Mesenchymal stem cell (in vitro differentiated cells and primary cell): ENCODE results near the gene CPT2. TPM values are rescaled to one million over a fixed set of nuclear protein-coding genes. Genes with fewer than 3 reads are reported as not detected.
A peak's percentile ranks its signal among the peaks of the same experiment; 100 is the strongest.

ENCODE experiments used
- DNase-seq: peaks from one replicate; pipeline ENCODE4 v3.0.0-alpha.2; 2013
- H2AFZ ChIP-seq: one replicate; pipeline ENCODE4 v1.6.1; 2013; ENCODE audit warnings: low read depth, mild to moderate bottlenecking, control low read depth, inconsistent platforms, low read length, moderate library complexity
- H2AK5ac ChIP-seq: 2 replicates; pipeline ENCODE4 v1.6.1; 2013; ENCODE audit warnings: low read length, moderate library complexity, mild to moderate bottlenecking, inconsistent platforms; ENCODE audit not compliant: severe bottlenecking
- H2BK120ac ChIP-seq: one replicate; pipeline ENCODE4 v1.6.1; 2013; ENCODE audit warnings: low read depth, mild to moderate bottlenecking, inconsistent platforms, low read length, moderate library complexity
- H2BK12ac ChIP-seq, 2 experiments: one replicate each; pipeline ENCODE4 v1.6.1; 2013; ENCODE audit warnings: inconsistent platforms in 2 of 2, low read length in 2 of 2, mild to moderate bottlenecking in 2 of 2, moderate library complexity in 2 of 2, control low read depth in 1 of 2
- H2BK15ac ChIP-seq: one replicate; pipeline ENCODE4 v1.6.1; 2013; ENCODE audit warnings: mild to moderate bottlenecking, low read depth, inconsistent platforms; ENCODE audit not compliant: poor library complexity, severe bottlenecking
- H2BK5ac ChIP-seq: 2 replicates; pipeline ENCODE4 v1.6.1; 2013; ENCODE audit warnings: low read depth, mild to moderate bottlenecking, low read length, control low read depth, inconsistent platforms; ENCODE audit not compliant: poor library complexity, severe bottlenecking
- H3K14ac ChIP-seq, 2 experiments: one replicate each; pipeline ENCODE4 v1.6.1; 2013; ENCODE audit warnings: inconsistent platforms in 2 of 2, low read length in 2 of 2, control low read depth in 1 of 2, mild to moderate bottlenecking in 1 of 2, moderate library complexity in 1 of 2
- H3K18ac ChIP-seq, 2 experiments: one replicate each; pipeline ENCODE4 v1.6.1; 2013; ENCODE audit warnings: inconsistent platforms in 2 of 2, low read length in 2 of 2, control low read depth in 1 of 2, low read depth in 1 of 2, mild to moderate bottlenecking in 1 of 2
- H3K23ac ChIP-seq, 2 experiments: one replicate each; pipeline ENCODE4 v1.6.1; 2013; ENCODE audit warnings: inconsistent platforms in 2 of 2, low read length in 2 of 2, mild to moderate bottlenecking in 2 of 2, moderate library complexity in 2 of 2, control low read depth in 1 of 2
- H3K27ac ChIP-seq: 2 replicates; pipeline ENCODE4 v1.5.1; 2013; ENCODE audit warnings: mild to moderate bottlenecking, moderate library complexity, low read length, control low read depth, inconsistent platforms; ENCODE audit not compliant: poor library complexity, severe bottlenecking
- H3K27me3 ChIP-seq, 2 experiments: 2 replicates each; pipeline versions ENCODE4 v1.6.1 to v1.7.0; 2013; ENCODE audit warnings: low read length in 2 of 2, mild to moderate bottlenecking in 2 of 2, moderate library complexity in 2 of 2, control low read depth in 1 of 2, inconsistent platforms in 1 of 2; ENCODE audit not compliant: control insufficient read depth in 1 of 2, insufficient read depth in 1 of 2
- H3K36me3 ChIP-seq, 2 experiments: 2 replicates each; pipeline versions ENCODE4 v1.6.1 to v1.7.0; 2013; ENCODE audit warnings: low read length in 2 of 2, control low read depth in 1 of 2, inconsistent platforms in 1 of 2, low read depth in 1 of 2, mild to moderate bottlenecking in 1 of 2; ENCODE audit not compliant: insufficient read depth in 2 of 2, control insufficient read depth in 1 of 2
- H3K4ac ChIP-seq, 2 experiments: one replicate each; pipeline ENCODE4 v1.6.1; 2013; ENCODE audit warnings: inconsistent platforms in 2 of 2, low read length in 2 of 2, mild to moderate bottlenecking in 2 of 2, moderate library complexity in 2 of 2, control low read depth in 1 of 2, low read depth in 1 of 2
- H3K4me1 ChIP-seq: 2 replicates; pipeline ENCODE4 v1.6.1; 2013; ENCODE audit warnings: low read depth, low read length, control low read depth; ENCODE audit not compliant: control insufficient read depth, insufficient read depth
- H3K4me2 ChIP-seq: 2 replicates; pipeline ENCODE4 v1.6.1; 2013; ENCODE audit warnings: low read length, mild to moderate bottlenecking, inconsistent platforms; ENCODE audit not compliant: poor library complexity, severe bottlenecking
- H3K4me3 ChIP-seq, 2 experiments: 2 replicates each; pipeline versions ENCODE4 v1.5.1 to v1.7.0; 2013; ENCODE audit warnings: low read length in 2 of 2, mild to moderate bottlenecking in 2 of 2, control low read depth in 1 of 2, low read depth in 1 of 2; ENCODE audit not compliant: insufficient read depth in 1 of 2
- H3K79me1 ChIP-seq: replicated peaks from 2 replicates; pipeline ENCODE4 v1.6.1; 2013; ENCODE audit warnings: mild to moderate bottlenecking, control low read depth, low read length, inconsistent platforms; ENCODE audit not compliant: poor library complexity, severe bottlenecking
- H3K9ac ChIP-seq: 2 replicates; pipeline ENCODE4 v1.7.0; 2013; ENCODE audit warnings: mild to moderate bottlenecking, low read length, moderate library complexity
- H3K9me3 ChIP-seq: 2 replicates; pipeline ENCODE4 v1.7.0; 2013; ENCODE audit warnings: mild to moderate bottlenecking, low read length; ENCODE audit not compliant: control insufficient read depth
- H4K8ac ChIP-seq: one replicate; pipeline ENCODE4 v1.6.1; 2013; ENCODE audit warnings: inconsistent platforms, mild to moderate bottlenecking, low read length, moderate library complexity
- H4K91ac ChIP-seq: one replicate; pipeline ENCODE4 v1.6.1; 2013; ENCODE audit warnings: mild to moderate bottlenecking, low read length, inconsistent platforms
- WGBS: methylation state at CpG from one replicate; pipeline ENCODE4 v1.1.7; 2013; ENCODE audit warnings: mixed read lengths; 5-methylcytosine and 5-hydroxymethylcytosine counted together
- polyA plus RNA-seq, 2 experiments: library from polyadenylated mRNA; stranded (reverse); fragments of 200-250 nt; gene quantifications; one replicate each; pipeline ENCODE4 v1.2.3, GENCODE V29; 2013

Gene CPT2
- 14.1 TPM for polyA plus RNA-seq (2013, experiment 1 of 2)
- 13.6 TPM for polyA plus RNA-seq (2013, experiment 2 of 2)

DNA sequence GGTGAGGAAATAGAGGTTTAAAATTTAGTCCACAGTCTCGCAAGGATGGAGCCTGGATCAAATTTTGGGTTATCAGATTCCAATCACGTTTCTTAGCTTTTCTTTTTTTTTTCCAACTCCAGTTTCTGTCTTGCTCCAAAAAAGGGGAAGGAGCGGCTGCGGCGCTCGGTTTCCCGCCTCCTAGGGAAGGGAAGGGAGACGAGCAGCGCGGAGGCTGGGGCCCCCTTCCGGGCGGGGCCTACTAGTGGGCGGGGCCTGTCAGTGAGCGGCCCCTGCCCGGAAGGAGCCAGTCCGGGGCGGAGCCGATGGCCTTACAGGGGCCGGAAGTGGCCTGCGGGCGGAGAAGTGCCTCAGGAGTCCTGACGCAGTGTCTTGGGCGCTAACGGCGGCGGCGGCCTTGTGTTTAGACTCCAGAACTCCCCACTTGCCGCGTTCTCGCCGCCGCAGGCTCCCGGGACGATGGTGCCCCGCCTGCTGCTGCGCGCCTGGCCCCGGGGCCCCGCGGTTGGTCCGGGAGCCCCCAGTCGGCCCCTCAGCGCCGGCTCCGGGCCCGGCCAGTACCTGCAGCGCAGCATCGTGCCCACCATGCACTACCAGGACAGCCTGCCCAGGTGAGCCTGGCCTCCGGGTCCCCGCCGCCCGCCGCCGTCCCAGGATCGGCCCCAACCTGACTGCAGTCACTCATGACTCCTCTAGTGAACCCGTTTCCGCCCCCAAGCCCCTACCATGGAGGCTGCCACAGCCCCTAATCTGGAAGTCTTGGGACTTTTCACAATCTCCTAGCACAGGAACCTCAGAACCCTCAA, at the start of gene CPT2:
TSS of gene CPT2 (plus strand) at position 340 of the 806 bp plus-strand sequence. CDS start at position 460, 120 bp downstream.
- no peaks in the 10 kb centered on the region for H3K27me3 ChIP-seq
- peak within 1 kb of the TSS; percentile 98 for H4K8ac ChIP-seq
- peaks cover 5% of the 10 kb centered on the region for H3K4me1 ChIP-seq
- peak within 1 kb of the TSS; percentile 52 for H2AK5ac ChIP-seq
- H2BK120ac ChIP-seq = peak within 1 kb of the TSS; percentile 75
- H3K36me3 ChIP-seq = peaks cover 0 to 13% of the 10 kb centered on the region in 2 experiments
- peak within 1 kb of the TSS; percentile 90 for H2BK5ac ChIP-seq
- H3K4ac ChIP-seq = peak within 1 kb of the TSS; percentile 95 to 99
- H2BK15ac ChIP-seq = peak within 1 kb of the TSS; percentile 23
- H3K79me1 ChIP-seq = peaks cover 18% of the 10 kb centered on the region
- H3K9ac ChIP-seq = peak within 1 kb of the TSS; percentile 97
- peak within 1 kb of the TSS; percentile 82 to 85 for H3K14ac ChIP-seq
- H3K23ac ChIP-seq = no peak within 1 kb of the TSS
- under 1% methylated on average over 55 of the region's 57 CpGs for WGBS
- peak within 1 kb of the TSS; percentile 30 for H3K27ac ChIP-seq
- peak within 1 kb of the TSS; percentile 75 for H2AFZ ChIP-seq
- DNase-seq = peak; percentile 93
- H3K18ac ChIP-seq = peak within 1 kb of the TSS; percentile 81 to 99
- H3K9me3 ChIP-seq = no peaks in the 10 kb centered on the region
- H3K4me3 ChIP-seq = peak within 1 kb of the TSS; percentile 76 to 83
- peak within 1 kb of the TSS; percentile 69 for H3K4me2 ChIP-seq
- H4K91ac ChIP-seq = peak within 1 kb of the TSS; percentile 98
- no peak within 1 kb of the TSS for H2BK12ac ChIP-seq

DNA sequence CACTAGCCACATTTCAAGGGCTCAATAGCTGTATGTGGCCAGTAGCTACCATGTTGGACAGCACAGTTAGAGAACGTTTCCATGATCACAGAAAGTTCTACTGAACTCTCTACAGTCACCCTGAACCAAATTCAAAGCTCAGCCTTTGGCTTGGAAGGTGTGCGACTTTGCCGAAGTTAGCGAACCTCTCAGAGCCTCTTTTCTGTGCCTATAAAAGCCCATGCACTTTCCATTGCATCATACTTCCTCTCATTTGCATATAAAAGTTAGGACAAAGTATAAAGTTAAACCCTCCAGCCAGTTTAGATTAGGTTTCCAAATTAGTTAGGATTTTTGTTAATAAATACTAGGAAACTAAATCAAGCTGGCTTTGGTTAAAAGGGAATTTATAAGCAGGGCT, 49.5 kb upstream of the CPT2 start:
- no peaks in the 10 kb centered on the region for H3K36me3 ChIP-seq
- H3K4ac ChIP-seq = peak overlapping the region in 1 of 2 experiments; percentile 2
- peaks cover 23% of the 10 kb centered on the region for H3K4me1 ChIP-seq
- no peak overlapping the region for H3K14ac ChIP-seq
- no peaks in the 10 kb centered on the region for H3K9me3 ChIP-seq
- peak overlapping the region; percentile 80 for H3K9ac ChIP-seq
- no peaks in the 10 kb centered on the region for H3K27me3 ChIP-seq
- H4K8ac ChIP-seq = peak overlapping the region; percentile 59
- H3K27ac ChIP-seq = peak overlapping the region; percentile 99
- no peak overlapping the region for H2AFZ ChIP-seq
- no peak overlapping the region for H3K4me3 ChIP-seq
- H3K4me2 ChIP-seq = no peak overlapping the region
- WGBS = 100% methylated on average over 1 of the region's 4 CpGs
- H2AK5ac ChIP-seq = peak overlapping the region; percentile 12
- peak overlapping the region in 1 of 2 experiments; percentile 81 for H2BK12ac ChIP-seq
- no peak overlapping the region for H2BK120ac ChIP-seq
- H2BK5ac ChIP-seq = peak overlapping the region; percentile 74
- no peaks in the 10 kb centered on the region for H3K79me1 ChIP-seq
- H2BK15ac ChIP-seq = no peak overlapping the region
- H4K91ac ChIP-seq = no peak overlapping the region
- no peak overlapping the region for H3K23ac ChIP-seq
- H3K18ac ChIP-seq = peak overlapping the region in 1 of 2 experiments; percentile 37
- no peak for DNase-seq

GRCh38 chr1:53148123-53148522, 48.5 kb upstream of the CPT2 start:
- H3K4me3 ChIP-seq = no peak overlapping the region
- H4K8ac ChIP-seq = no peak overlapping the region
- H3K4me1 ChIP-seq = peaks cover 18% of the 10 kb centered on the region
- H3K9ac ChIP-seq = no peak overlapping the region
- no peak for DNase-seq
- peak overlapping the region in 1 of 2 experiments; percentile 24 for H3K4ac ChIP-seq
- H3K79me1 ChIP-seq = no peaks in the 10 kb centered on the region
- no peak overlapping the region for H3K18ac ChIP-seq
- no peak overlapping the region for H3K4me2 ChIP-seq
- H2BK5ac ChIP-seq = no peak overlapping the region
- H4K91ac ChIP-seq = no peak overlapping the region
- H3K23ac ChIP-seq = no peak overlapping the region
- WGBS = 63% methylated on average over 2 of the region's 3 CpGs
- H3K27ac ChIP-seq = no peak overlapping the region
- H3K27me3 ChIP-seq = no peaks in the 10 kb centered on the region
- no peak overlapping the region for H2BK120ac ChIP-seq
- H3K36me3 ChIP-seq = no peaks in the 10 kb centered on the region
- H3K14ac ChIP-seq = no peak overlapping the region
- no peak overlapping the region for H2BK15ac ChIP-seq
- H3K9me3 ChIP-seq = no peaks in the 10 kb centered on the region
- H2BK12ac ChIP-seq = no peak overlapping the region
- H2AK5ac ChIP-seq = no peak overlapping the region
- H2AFZ ChIP-seq = no peak overlapping the region

DNA sequence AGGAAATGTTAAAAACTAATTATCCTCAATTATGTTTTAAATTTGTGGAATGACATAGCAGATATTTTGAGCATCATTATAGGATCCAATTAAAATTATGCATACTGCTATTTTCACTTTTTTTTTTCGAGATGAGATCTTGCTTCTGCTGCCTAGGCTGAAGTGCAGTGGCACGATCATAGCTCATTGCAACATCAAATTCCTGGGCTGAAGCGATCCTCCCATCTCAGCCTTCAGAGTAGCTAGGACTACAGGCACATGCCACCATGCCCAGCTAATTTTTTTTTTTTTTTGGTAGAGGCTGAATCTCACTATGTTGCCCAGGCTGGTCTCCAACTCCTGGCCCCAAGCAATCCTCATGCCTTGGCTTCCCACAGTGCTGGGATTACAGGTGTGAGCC, 42.9 kb upstream of the CPT2 start:
- Histone ChIP-seq H3K79me1 (no peaks in the 10 kb centered on the region), H3K4me1 (peaks cover 1% of the 10 kb centered on the region), H3K4ac (no peak overlapping the region), H3K23ac (no peak overlapping the region), H2AFZ (no peak overlapping the region), H2BK120ac (no peak overlapping the region), H2BK15ac (no peak overlapping the region), H3K27ac (no peak overlapping the region), H2AK5ac (no peak overlapping the region), H3K14ac (no peak overlapping the region), H3K9me3 (no peaks in the 10 kb centered on the region), H3K9ac (no peak overlapping the region), H3K4me3 (no peak overlapping the region), H4K8ac (no peak overlapping the region), H3K18ac (no peak overlapping the region), H3K4me2 (no peak overlapping the region), H3K36me3 (no peaks in the 10 kb centered on the region), H4K91ac (no peak overlapping the region), H2BK12ac (no peak overlapping the region), H2BK5ac (no peak overlapping the region), H3K27me3 (no peaks in the 10 kb centered on the region)
- WGBS = 79% methylated on average over 3 of the region's 3 CpGs
- no peak for DNase-seq
